Measurements from ENCODE around the gene KCTD20.
A peak's percentile ranks its signal among the peaks of the same experiment; 100 is the strongest.

KCTD20 gene

GRCh38 chr6:36436466-36436865 is 6.3 kb upstream of the KCTD20 start:
- no peak overlapping the region for H3K14ac ChIP-seq (ENCODE audit: low read length)
- no peak for DNase-seq
- WGBS (ENCODE audit: extremely low coverage, insufficient coverage, insufficient read length), result no CpG with 5 or more reads among the region's 1 CpG
- H2BK120ac ChIP-seq (ENCODE audit: insufficient read depth, low read length, poor library complexity), result no peak overlapping the region
- H3K9ac ChIP-seq (ENCODE audit: low read length), result no peak overlapping the region
- no peak overlapping the region for H2BK5ac ChIP-seq (ENCODE audit: low read depth, low read length, poor library complexity)
- H3K4ac ChIP-seq (ENCODE audit: low read depth, low read length), result no peak overlapping the region
- no peak overlapping the region for H3K4me3 ChIP-seq (ENCODE audit: low read depth, low read length)
- H3K4me1 ChIP-seq (ENCODE audit: control insufficient read depth in 1 of 2, insufficient read depth in 2 of 2, low read length in 2 of 2), result peaks cover 4 to 11% of the 10 kb centered on the region in 2 experiments
- no peak overlapping the region for H3K4me2 ChIP-seq (ENCODE audit: low read length)
- no peak overlapping the region for H4K8ac ChIP-seq (ENCODE audit: low read depth, low read length)
- H3K9me3 ChIP-seq (ENCODE audit: insufficient read depth, low read depth, low read length), result no peaks in the 10 kb centered on the region
- H2BK12ac ChIP-seq (ENCODE audit: low read length), result no peak overlapping the region
- peaks cover 7% of the 10 kb centered on the region for H3K79me1 ChIP-seq (ENCODE audit: low read length)
- no peaks in the 10 kb centered on the region for H3K27me3 ChIP-seq (ENCODE audit: insufficient read depth, low read length)
- H3K18ac ChIP-seq (ENCODE audit: low read length), result no peak overlapping the region
- no peak overlapping the region for H3K27ac ChIP-seq (ENCODE audit: low read depth, low read length)
- no peaks in the 10 kb centered on the region for H3K36me3 ChIP-seq (ENCODE audit: control insufficient read depth in 1 of 2, insufficient read depth in 2 of 2, low read length in 2 of 2)
- no peak overlapping the region for H4K12ac ChIP-seq (ENCODE audit: low read depth, low read length)
- H2AFZ ChIP-seq (ENCODE audit: insufficient read depth, low read length, poor library complexity), result no peak overlapping the region
- H3K79me2 ChIP-seq (ENCODE audit: control insufficient read depth, insufficient read depth, low read length, poor library complexity), result no peaks in the 10 kb centered on the region
- no peak overlapping the region for H3K23ac ChIP-seq (ENCODE audit: low read length)
- no peak overlapping the region for H4K91ac ChIP-seq (ENCODE audit: low read depth, low read length)
- H2AK5ac ChIP-seq (ENCODE audit: low read length), result no peak overlapping the region

- Histone ChIP-seq H2BK120ac (ENCODE audit: insufficient read depth, low read length, poor library complexity) (no peak overlapping the region), H2AK5ac (ENCODE audit: low read length) (no peak overlapping the region), H4K12ac (ENCODE audit: low read depth, low read length) (no peak overlapping the region), H3K4me2 (ENCODE audit: low read length) (no peak overlapping the region), H4K91ac (ENCODE audit: low read depth, low read length) (no peak overlapping the region), H3K27me3 (ENCODE audit: insufficient read depth, low read length) (no peaks in the 10 kb centered on the region), H3K27ac (ENCODE audit: low read depth, low read length) (no peak overlapping the region), H3K23ac (ENCODE audit: low read length) (no peak overlapping the region), H3K36me3 (ENCODE audit: control insufficient read depth in 1 of 2, insufficient read depth in 2 of 2, low read length in 2 of 2) (no peaks in the 10 kb centered on the region), H3K14ac (ENCODE audit: low read length) (no peak overlapping the region), H4K8ac (ENCODE audit: low read depth, low read length) (no peak overlapping the region), H2AFZ (ENCODE audit: insufficient read depth, low read length, poor library complexity) (no peak overlapping the region), H2BK5ac (ENCODE audit: low read depth, low read length, poor library complexity) (no peak overlapping the region), H3K79me2 (ENCODE audit: control insufficient read depth, insufficient read depth, low read length, poor library complexity) (peaks cover 7% of the 10 kb centered on the region), H3K4me3 (ENCODE audit: low read depth, low read length) (no peak overlapping the region), H3K9me3 (ENCODE audit: insufficient read depth, low read depth, low read length) (no peaks in the 10 kb centered on the region), H3K4me1 (ENCODE audit: control insufficient read depth in 1 of 2, insufficient read depth in 2 of 2, low read length in 2 of 2) (peaks cover 4 to 5% of the 10 kb centered on the region in 2 experiments), H3K79me1 (ENCODE audit: low read length) (peaks cover 14% of the 10 kb centered on the region), H2BK12ac (ENCODE audit: low read length) (no peak overlapping the region), H3K4ac (ENCODE audit: low read depth, low read length) (no peak overlapping the region), H3K18ac (ENCODE audit: low read length) (no peak overlapping the region), H3K9ac (ENCODE audit: low read length) (no peak overlapping the region)
- 100% methylated on average over 2 of the region's 8 CpGs for WGBS (ENCODE audit: extremely low coverage, insufficient coverage, insufficient read length)
- peak; percentile 99 for DNase-seq
Observed at GRCh38 chr6:36441307-36441894, 1.4 kb upstream of the KCTD20 start.

- Histone ChIP-seq H3K79me2 (ENCODE audit: control insufficient read depth, insufficient read depth, low read length, poor library complexity) (peaks cover 7% of the 10 kb centered on the region), H3K4me2 (ENCODE audit: low read length) (peak overlapping the region; percentile 75), H2BK12ac (ENCODE audit: low read length) (peak overlapping the region; percentile 68), H3K36me3 (ENCODE audit: control insufficient read depth in 1 of 2, insufficient read depth in 2 of 2, low read length in 2 of 2) (no peaks in the 10 kb centered on the region), H3K27ac (ENCODE audit: low read depth, low read length) (peak overlapping the region; percentile 82), H3K27me3 (ENCODE audit: insufficient read depth, low read length) (no peaks in the 10 kb centered on the region), H3K23ac (ENCODE audit: low read length) (no peak overlapping the region), H3K14ac (ENCODE audit: low read length) (peak overlapping the region; percentile 92), H3K9ac (ENCODE audit: low read length) (peak overlapping the region; percentile 49), H3K4me1 (ENCODE audit: control insufficient read depth in 1 of 2, insufficient read depth in 2 of 2, low read length in 2 of 2) (peaks cover 4 to 5% of the 10 kb centered on the region in 2 experiments), H2AK5ac (ENCODE audit: low read length) (peak overlapping the region; percentile 46), H2BK5ac (ENCODE audit: low read depth, low read length, poor library complexity) (peak overlapping the region; percentile 73), H4K91ac (ENCODE audit: low read depth, low read length) (peak overlapping the region; percentile 86), H3K4me3 (ENCODE audit: low read depth, low read length) (peak overlapping the region; percentile 87), H3K4ac (ENCODE audit: low read depth, low read length) (peak overlapping the region; percentile 65), H4K12ac (ENCODE audit: low read depth, low read length) (peak overlapping the region; percentile 94), H2AFZ (ENCODE audit: insufficient read depth, low read length, poor library complexity) (peak overlapping the region; percentile 87), H3K18ac (ENCODE audit: low read length) (peak overlapping the region; percentile 87), H3K9me3 (ENCODE audit: insufficient read depth, low read depth, low read length) (no peaks in the 10 kb centered on the region), H4K8ac (ENCODE audit: low read depth, low read length) (peak overlapping the region; percentile 95), H2BK120ac (ENCODE audit: insufficient read depth, low read length, poor library complexity) (peak overlapping the region; percentile 83), H3K79me1 (ENCODE audit: low read length) (peaks cover 14% of the 10 kb centered on the region)
- WGBS (ENCODE audit: extremely low coverage, insufficient coverage, insufficient read length), result no CpG with 5 or more reads among the region's 12 CpGs
- DNase-seq, result peak in 1 of 2 donors; percentile 42
Observed at GRCh38 chr6:36442103-36442670, 613 bp upstream of the KCTD20 start.

GRCh38 chr6:36443471-36444428 is 950 bp downstream of the KCTD20 start:
- Histone ChIP-seq H3K36me3 (ENCODE audit: control insufficient read depth in 1 of 2, insufficient read depth in 2 of 2, low read length in 2 of 2) (no peaks in the 10 kb centered on the region), H4K12ac (ENCODE audit: low read depth, low read length) (peak overlapping the region; percentile 82), H3K23ac (ENCODE audit: low read length) (no peak overlapping the region), H3K18ac (ENCODE audit: low read length) (peak overlapping the region; percentile 71), H2BK120ac (ENCODE audit: insufficient read depth, low read length, poor library complexity) (peak overlapping the region; percentile 74), H3K9me3 (ENCODE audit: insufficient read depth, low read depth, low read length) (no peaks in the 10 kb centered on the region), H4K91ac (ENCODE audit: low read depth, low read length) (peak overlapping the region; percentile 86), H3K9ac (ENCODE audit: low read length) (peak overlapping the region; percentile 73), H3K4me2 (ENCODE audit: low read length) (peak overlapping the region; percentile 75), H3K27me3 (ENCODE audit: insufficient read depth, low read length) (no peaks in the 10 kb centered on the region), H3K4me1 (ENCODE audit: control insufficient read depth in 1 of 2, insufficient read depth in 2 of 2, low read length in 2 of 2) (peaks cover 4 to 5% of the 10 kb centered on the region in 2 experiments), H3K14ac (ENCODE audit: low read length) (peak overlapping the region; percentile 83), H4K8ac (ENCODE audit: low read depth, low read length) (peak overlapping the region; percentile 80), H3K79me1 (ENCODE audit: low read length) (peaks cover 14% of the 10 kb centered on the region), H2BK12ac (ENCODE audit: low read length) (no peak overlapping the region), H2AK5ac (ENCODE audit: low read length) (no peak overlapping the region), H2BK5ac (ENCODE audit: low read depth, low read length, poor library complexity) (peak overlapping the region; percentile 62), H3K4me3 (ENCODE audit: low read depth, low read length) (peak overlapping the region; percentile 87), H3K4ac (ENCODE audit: low read depth, low read length) (peak overlapping the region; percentile 83), H3K79me2 (ENCODE audit: control insufficient read depth, insufficient read depth, low read length, poor library complexity) (peaks cover 7% of the 10 kb centered on the region), H3K27ac (ENCODE audit: low read depth, low read length) (peak overlapping the region; percentile 82), H2AFZ (ENCODE audit: insufficient read depth, low read length, poor library complexity) (peak overlapping the region; percentile 62)
- DNase-seq, result peak in 1 of 2 donors; percentile 13
- WGBS (ENCODE audit: extremely low coverage, insufficient coverage, insufficient read length), result no CpG with 5 or more reads among the region's 18 CpGs

Data from trophoblast cell (in vitro differentiated cells and primary cell).